Peyer's patch (tissue), 4 donors: ENCODE results near the gene FUT1.

Experiments
- POLR2A ChIP-seq, 2 donors: fragments of 450-650 bp; IDR thresholded peaks; one replicate each; pipeline ENCODE4 v1.5.1; 2017; ENCODE audit warnings: antibody characterized with exemption in 2 of 2, mild to moderate bottlenecking in 2 of 2, moderate library complexity in 2 of 2
- TF ChIP-seq, protein P1 (sequence below), 6 experiments: fragments of 450-650 bp in 4 of 6; fragments of 200-600 bp in 2 of 6; sonication (generic) in 1 of 6; IDR thresholded peaks; one replicate each; pipeline ENCODE4 v1.5.1; 2017 to 2019; ENCODE audit warnings: antibody characterized with exemption in 6 of 6, mild to moderate bottlenecking in 3 of 6, moderate library complexity in 1 of 6

DNA sequence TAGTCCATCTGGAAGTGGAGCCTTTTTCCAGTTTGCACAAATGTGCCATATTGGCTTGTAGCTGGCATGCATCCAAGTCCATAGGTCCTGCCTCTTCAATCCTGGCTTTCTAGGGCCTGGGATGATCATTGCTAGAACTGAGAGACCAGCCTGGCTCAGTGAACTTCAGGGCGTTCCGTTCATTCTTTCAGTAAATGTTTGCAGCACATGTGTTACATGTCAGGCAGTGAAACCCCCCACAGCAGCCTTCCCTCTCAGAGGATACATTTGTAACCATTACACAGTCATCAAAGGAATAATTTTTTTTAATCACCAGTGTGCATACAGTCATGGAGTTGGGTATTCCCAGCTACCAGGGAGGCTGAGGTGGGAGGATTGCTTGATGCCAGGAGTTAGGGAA, 47.0 kb downstream of the FUT1 start:
- TF ChIP-seq, protein P1, sequence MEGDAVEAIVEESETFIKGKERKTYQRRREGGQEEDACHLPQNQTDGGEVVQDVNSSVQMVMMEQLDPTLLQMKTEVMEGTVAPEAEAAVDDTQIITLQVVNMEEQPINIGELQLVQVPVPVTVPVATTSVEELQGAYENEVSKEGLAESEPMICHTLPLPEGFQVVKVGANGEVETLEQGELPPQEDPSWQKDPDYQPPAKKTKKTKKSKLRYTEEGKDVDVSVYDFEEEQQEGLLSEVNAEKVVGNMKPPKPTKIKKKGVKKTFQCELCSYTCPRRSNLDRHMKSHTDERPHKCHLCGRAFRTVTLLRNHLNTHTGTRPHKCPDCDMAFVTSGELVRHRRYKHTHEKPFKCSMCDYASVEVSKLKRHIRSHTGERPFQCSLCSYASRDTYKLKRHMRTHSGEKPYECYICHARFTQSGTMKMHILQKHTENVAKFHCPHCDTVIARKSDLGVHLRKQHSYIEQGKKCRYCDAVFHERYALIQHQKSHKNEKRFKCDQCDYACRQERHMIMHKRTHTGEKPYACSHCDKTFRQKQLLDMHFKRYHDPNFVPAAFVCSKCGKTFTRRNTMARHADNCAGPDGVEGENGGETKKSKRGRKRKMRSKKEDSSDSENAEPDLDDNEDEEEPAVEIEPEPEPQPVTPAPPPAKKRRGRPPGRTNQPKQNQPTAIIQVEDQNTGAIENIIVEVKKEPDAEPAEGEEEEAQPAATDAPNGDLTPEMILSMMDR (IDR thresholded peaks at IDR 0.05): no peak
- TF ChIP-seq POLR2A (IDR thresholded peaks at IDR 0.05): no peak
